H1 (cell line): ENCODE results near the gene GLB1L3. TPM values are rescaled to one million over a fixed set of nuclear protein-coding genes. Genes with fewer than 3 reads are reported as not detected.

Experiments
- CTCF ChIA-PET: fragments of 300-600 bp; sonication (Branson Sonifier 250); formaldehyde crosslinking; loops from one replicate; lab custom pipeline; 2021; ENCODE audit not compliant: partially characterized antibody; lab: Charles Lee
- POLR2A ChIA-PET: fragments of 300-600 bp; sonication (Branson Sonifier 250); formaldehyde crosslinking; loops from one replicate; lab custom pipeline; 2021; ENCODE audit warnings: inconsistent platforms; ENCODE audit not compliant: partially characterized antibody; lab: Charles Lee
- DNase-seq, 2 experiments: peaks; one replicate each; pipeline versions ENCODE4 v3.0.0 to v3.0.0-alpha.2; 2010 to 2022; ENCODE audit warnings: low spot score in 2 of 2, low read depth in 1 of 2, mixed read lengths in 1 of 2
- FAIRE-seq: peaks from 2 replicates; lab custom pipeline; 2011; peaks lifted over from hg19 to GRCh38; lab: Jason Lieb, UNC
- H2AFZ ChIP-seq: 2 replicates; pipeline ENCODE4 v1.8.1; 2012; ENCODE audit warnings: low read length, inconsistent platforms
- H2AK5ac ChIP-seq: 2 replicates; pipeline ENCODE4 v1.6.1; 2013; ENCODE audit warnings: low read depth, low read length
- H2BK120ac ChIP-seq: replicated peaks from 2 replicates; pipeline ENCODE3; 2013; ENCODE audit warnings: low read depth, low read length, inconsistent platforms
- H2BK12ac ChIP-seq: 2 replicates; pipeline ENCODE4 v1.6.1; 2013; ENCODE audit warnings: low read depth, low read length
- H2BK15ac ChIP-seq: 2 replicates; pipeline ENCODE4 v1.6.1; 2013; ENCODE audit warnings: low read length
- H2BK20ac ChIP-seq: 2 replicates; pipeline ENCODE4 v1.6.1; 2013; ENCODE audit warnings: low read length
- H2BK5ac ChIP-seq: 2 replicates; pipeline ENCODE4 v1.6.1; 2013; ENCODE audit warnings: low read depth, low read length
- H3K14ac ChIP-seq: 2 replicates; pipeline ENCODE4 v1.6.1; 2013; ENCODE audit warnings: inconsistent platforms; ENCODE audit not compliant: insufficient read length
- H3K18ac ChIP-seq: 2 replicates; pipeline ENCODE4 v1.6.1; 2013; ENCODE audit warnings: low read length; ENCODE audit errors: extremely low read depth
- H3K23ac ChIP-seq: 2 replicates; pipeline ENCODE4 v1.6.1; 2013; ENCODE audit warnings: inconsistent platforms; ENCODE audit not compliant: insufficient read length
- H3K23me2 ChIP-seq: 2 replicates; pipeline ENCODE4 v1.6.1; 2013; ENCODE audit warnings: low read depth, low read length
- H3K27ac ChIP-seq: 2 replicates; pipeline ENCODE4 v1.6.1; 2011; ENCODE audit warnings: low read depth, low read length, inconsistent platforms
- H3K27me3 ChIP-seq, 4 experiments: replicated peaks in 1 of 4; 1 replicate in 1 of 4; 2 replicates in 3 of 4; pipeline versions ENCODE4 v1.6.1 to v1.8.1; 2011 to 2013; ENCODE audit warnings: low read length in 3 of 4, mild to moderate bottlenecking in 3 of 4, inconsistent platforms in 2 of 4, mixed read lengths in 2 of 4, moderate library complexity in 1 of 4; ENCODE audit not compliant: control insufficient read depth in 3 of 4, insufficient read depth in 3 of 4; ENCODE audit errors: extremely low read depth in 1 of 4
- H3K36me3 ChIP-seq, 4 experiments: 2 replicates each; pipeline versions ENCODE4 v1.6.1 to v1.8.1; 2011 to 2013; ENCODE audit warnings: mild to moderate bottlenecking in 4 of 4, low read length in 3 of 4, moderate library complexity in 2 of 4, control low read depth in 1 of 4, inconsistent platforms in 1 of 4; ENCODE audit not compliant: insufficient read depth in 4 of 4, control insufficient read depth in 2 of 4
- H3K4ac ChIP-seq: replicated peaks from 2 replicates; pipeline ENCODE3; 2013; ENCODE audit warnings: low read length, low read depth, mixed read lengths, inconsistent platforms; ENCODE audit not compliant: insufficient read length
- H3K4me1 ChIP-seq, 4 experiments: replicated peaks in 1 of 4; 1 replicate in 1 of 4; 2 replicates in 3 of 4; pipeline versions ENCODE4 v1.6.1 to v1.8.1; 2011 to 2013; ENCODE audit warnings: low read length in 3 of 4, inconsistent platforms in 2 of 4, mixed read lengths in 1 of 4; ENCODE audit not compliant: insufficient read depth in 4 of 4, control insufficient read depth in 3 of 4
- H3K4me2 ChIP-seq, 2 experiments: 2 replicates each; pipeline versions ENCODE4 v1.6.1 to v1.8.1; 2011 to 2013; ENCODE audit warnings: low read depth in 2 of 2, low read length in 2 of 2, control low read depth in 1 of 2, inconsistent platforms in 1 of 2, mild to moderate bottlenecking in 1 of 2; ENCODE audit not compliant: insufficient read depth in 1 of 2
- H3K4me3 ChIP-seq, 4 experiments: fragments of 200-600, 300-600 bp in 1 of 4; sonication (generic), shearing (Covaris generic), sonication (Bioruptor Twin) in 1 of 4; 2 replicates each; pipeline versions ENCODE4 v1.5.1 to v1.8.1; 2011 to 2016; ENCODE audit warnings: low read length in 4 of 4, low read depth in 3 of 4, control low read depth in 2 of 4, inconsistent platforms in 2 of 4, mild to moderate bottlenecking in 2 of 4, mixed read lengths in 1 of 4, moderate library complexity in 1 of 4; ENCODE audit not compliant: insufficient read depth in 2 of 4; ENCODE audit errors: extremely low read depth in 1 of 4
- H3K56ac ChIP-seq: replicated peaks from 2 replicates; pipeline ENCODE3; 2013; ENCODE audit warnings: low read depth, mild to moderate bottlenecking, mixed read lengths, low read length, inconsistent platforms; ENCODE audit not compliant: insufficient read length
- H3K79me1 ChIP-seq: 2 replicates; pipeline ENCODE4 v1.6.1; 2013; ENCODE audit warnings: low read depth, low read length, control low read depth
- H3K79me2 ChIP-seq, 2 experiments: 2 replicates each; pipeline versions ENCODE4 v1.6.1 to v1.8.1; 2012 to 2013; ENCODE audit warnings: low read length in 2 of 2, mild to moderate bottlenecking in 2 of 2, inconsistent platforms in 1 of 2; ENCODE audit not compliant: insufficient read depth in 2 of 2, control insufficient read depth in 1 of 2
- H3K9ac ChIP-seq, 4 experiments: replicated peaks in 1 of 4; 1 replicate in 1 of 4; 2 replicates in 3 of 4; pipeline versions ENCODE4 v1.6.1 to v1.8.1; 2011 to 2013; ENCODE audit warnings: low read depth in 3 of 4, low read length in 3 of 4, control low read depth in 2 of 4, mild to moderate bottlenecking in 2 of 4, moderate library complexity in 2 of 4, inconsistent platforms in 1 of 4; ENCODE audit errors: extremely low read depth in 1 of 4
- H3K9me3 ChIP-seq, 2 experiments: 2 replicates each; pipeline versions ENCODE4 v1.6.1 to v1.8.1; 2012 to 2013; ENCODE audit warnings: mild to moderate bottlenecking in 2 of 2, moderate library complexity in 2 of 2, control low read depth in 1 of 2, inconsistent platforms in 1 of 2, low read depth in 1 of 2, low read length in 1 of 2, mixed read lengths in 1 of 2; ENCODE audit not compliant: insufficient read depth in 2 of 2
- H4K20me1 ChIP-seq, 2 experiments: replicated peaks in 1 of 2; 2 replicates each; pipeline versions ENCODE3 to v1.8.1; 2011 to 2013; ENCODE audit warnings: inconsistent platforms in 2 of 2, low read length in 2 of 2, mild to moderate bottlenecking in 1 of 2; ENCODE audit not compliant: insufficient read depth in 2 of 2, control insufficient read depth in 1 of 2
- H4K5ac ChIP-seq: 2 replicates; pipeline ENCODE4 v1.6.1; 2013; ENCODE audit warnings: low read length, low read depth, mixed read lengths, inconsistent platforms; ENCODE audit not compliant: insufficient read length
- H4K8ac ChIP-seq: 2 replicates; pipeline ENCODE4 v1.8.0; 2013; ENCODE audit warnings: mild to moderate bottlenecking, moderate library complexity, low read length, inconsistent platforms; ENCODE audit not compliant: insufficient read depth; ENCODE audit errors: extremely low read depth
- H4K91ac ChIP-seq: replicated peaks from 2 replicates; pipeline ENCODE3; 2013; ENCODE audit warnings: low read length, mixed read lengths, inconsistent platforms; ENCODE audit not compliant: insufficient read length
- JUN ChIP-seq: IDR thresholded peaks from 2 replicates; pipeline ENCODE4 v1.6.1; 2011; ENCODE audit warnings: low read depth, mild to moderate bottlenecking, improper control_type of control experiment, low read length
- KDM4A ChIP-seq: IDR thresholded peaks from one replicate; pipeline ENCODE4 v1.7.1; 2012; ENCODE audit warnings: low read depth, mild to moderate bottlenecking, moderate library complexity, low read length, inconsistent platforms; ENCODE audit not compliant: severe bottlenecking
- SIRT6 ChIP-seq: IDR thresholded peaks from one replicate; pipeline ENCODE4 v1.7.1; 2012; ENCODE audit warnings: low read length, inconsistent platforms
- WGBS, 2 experiments: shearing (Covaris generic) in 1 of 2; methylation state at CpG; one replicate each; pipeline versions ENCODE4 v1.1.6 to v1.1.7; 2013 to 2015; ENCODE audit warnings: low lambda C conversion rate in 2 of 2, mixed read lengths in 2 of 2, inconsistent platforms in 1 of 2, low coverage in 1 of 2, missing lambda C conversion rate in 1 of 2; ENCODE audit not compliant: insufficient replicate concordance in 2 of 2, insufficient coverage in 1 of 2, insufficient read length in 1 of 2; ENCODE audit errors: extremely low coverage in 1 of 2, missing lambda C conversion rate in 1 of 2; 5-methylcytosine and 5-hydroxymethylcytosine counted together
- polyA plus RNA-seq, 7 experiments: library from polyadenylated mRNA; depleted of rRNA in 3 of 7; stranded (reverse) in 5 of 7; unstranded in 2 of 7; fragments of >200 nt in 5 of 7; fragments of 200-250 nt in 2 of 7; gene quantifications; 1 replicate in 5 of 7; 2 replicates in 1 of 7; 4 replicates in 1 of 7; pipeline versions ENCODE4 v1.2.1 to v1.2.3, GENCODE V29; 2011 to 2013; ENCODE audit warnings: missing spikeins in 2 of 7, mixed read lengths in 2 of 7
- total RNA-seq: library from RNA; stranded (reverse); fragmentation: NEBNext Ultra II Directional; extraction: Animal tissue kit (Norgen Biotek cat#: 25700); gene quantifications from 2 replicates; pipeline ENCODE4 v1.2.1, GENCODE V29; 2021

GLB1L3 gene
- total and polyA plus RNA-seq, 2 of the 8 experiments (the other 6 are each of a cell fraction or from before 2014, with no cell fraction given): 14.9 to 33.2 TPM

DNA sequence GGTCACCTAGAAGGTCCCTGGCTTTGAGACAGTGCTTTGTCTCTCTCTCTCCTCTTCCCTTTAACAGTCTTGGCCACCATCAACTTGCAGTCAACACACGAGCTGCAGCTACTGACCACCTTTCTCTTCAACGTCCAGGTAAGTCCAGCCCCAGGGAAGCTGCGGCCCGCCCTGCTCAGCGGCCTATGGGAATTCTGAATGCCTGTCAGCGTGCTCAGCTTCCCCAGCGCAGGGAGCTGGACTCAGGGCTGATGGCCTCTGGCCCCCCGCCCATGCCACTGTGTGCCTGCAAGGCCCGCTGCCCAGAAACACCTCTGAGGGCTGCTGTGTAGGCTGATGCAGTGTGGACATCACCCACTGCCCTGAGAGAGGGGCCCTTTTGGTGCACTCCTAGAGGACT is 88.1 kb downstream of the GLB1L3 start:
- H3K4ac ChIP-seq: no peak overlapping the region

More for the DNA sequence above, 88.1 kb downstream of the GLB1L3 start:
- no peaks in the 10 kb centered on the region for H3K23me2 ChIP-seq
- peaks cover 0 to 11% (median 5%) of the 10 kb centered on the region in 4 experiments; a peak in 6 of 7 replicates for H3K27me3 ChIP-seq
- DNase-seq (no peak), FAIRE-seq (no peak)
- no peak overlapping the region for H3K23ac ChIP-seq
- no peak overlapping the region for H2AK5ac ChIP-seq
- H3K79me2 ChIP-seq: no peaks in the 10 kb centered on the region
- TF ChIP-seq KDM4A (no peak), JUN (no peak), SIRT6 (no peak)
- H2BK120ac ChIP-seq: no peak overlapping the region
- no peak overlapping the region for H3K27ac ChIP-seq
- no peak overlapping the region for H3K4me2 ChIP-seq
- H3K4me1 ChIP-seq: no peaks in the 10 kb centered on the region; a peak in 1 of 7 replicates
- H2AFZ ChIP-seq: no peak overlapping the region
- H2BK20ac ChIP-seq: no peak overlapping the region
- no peaks in the 10 kb centered on the region for H3K79me1 ChIP-seq
- H3K4me3 ChIP-seq: no peak overlapping the region
- CTCF ChIA-PET: interaction anchor here (1.0 to 1.1 kb wide), 2 partner anchors 83 to 85 kb away, joined by 3 read pairs; no protein-coding TSS in a partner anchor
- H3K36me3 ChIP-seq: no peaks in the 10 kb centered on the region
- H3K56ac ChIP-seq: no peak overlapping the region
- no peak overlapping the region for H2BK15ac ChIP-seq
- H3K18ac ChIP-seq: no peak overlapping the region
- no peaks in the 10 kb centered on the region; a peak in 1 of 4 replicates for H3K9me3 ChIP-seq
- no peak overlapping the region for H3K14ac ChIP-seq
- WGBS, 2 experiments: 85% methylated on average over 9 of the region's 9 CpGs; no CpG with 5 or more reads in 1 of the 2 experiments
- H3K9ac ChIP-seq: no peak overlapping the region
- H4K20me1 ChIP-seq: no peaks in the 10 kb centered on the region
- POLR2A ChIA-PET: interaction anchor here (1.4 kb wide), 1 partner anchor 220 kb away, joined by 3 read pairs; no protein-coding TSS in a partner anchor
- no peak overlapping the region for H4K5ac ChIP-seq
- H2BK5ac ChIP-seq: no peak overlapping the region
- H4K91ac ChIP-seq: no peak overlapping the region
- H2BK12ac ChIP-seq: no peak overlapping the region
- H4K8ac ChIP-seq: no peak overlapping the region
